Liver (tissue), 9 donors: Measurements from ENCODE around the gene ZSWIM7. TPM values are rescaled to one million over a fixed set of nuclear protein-coding genes. Genes with fewer than 3 reads are reported as not detected.
"Not testable (repeated sequence)": the region's sequence is repeated elsewhere in the genome, so short reads cannot be mapped to it uniquely, and the experiment has no call there.

ENCODE experiments used
- DNase-seq: peaks from one replicate; pipeline ENCODE4 v3.0.0-alpha.2; 2017; ENCODE audit warnings: low spot score
- H3K27ac ChIP-seq, 2 donors: one replicate each; pipeline ENCODE4 v1.7.0; 2013; ENCODE audit warnings: inconsistent platforms in 2 of 2, low read length in 2 of 2, control low read depth in 1 of 2, low read depth in 1 of 2, mild to moderate bottlenecking in 1 of 2
- H3K27me3 ChIP-seq, 4 donors: one replicate each; pipeline versions ENCODE4 v1.6.1 to v1.7.0; 2013; ENCODE audit warnings: low read length in 3 of 4, inconsistent platforms in 1 of 4, mild to moderate bottlenecking in 1 of 4, moderate library complexity in 1 of 4; ENCODE audit not compliant: control insufficient read depth in 4 of 4, insufficient read depth in 4 of 4
- H3K36me3 ChIP-seq, 4 donors: one replicate each; pipeline versions ENCODE4 v1.6.1 to v1.7.0; 2013; ENCODE audit warnings: low read length in 3 of 4, mild to moderate bottlenecking in 3 of 4, low read depth in 1 of 4, moderate library complexity in 1 of 4; ENCODE audit not compliant: control insufficient read depth in 4 of 4, insufficient read depth in 3 of 4
- H3K4me1 ChIP-seq, 4 donors: one replicate each; pipeline versions ENCODE4 v1.6.1 to v1.7.0; 2013; ENCODE audit warnings: low read length in 3 of 4, mild to moderate bottlenecking in 3 of 4, moderate library complexity in 1 of 4; ENCODE audit not compliant: control insufficient read depth in 4 of 4, insufficient read depth in 4 of 4
- H3K4me3 ChIP-seq, 3 donors: one replicate each; pipeline versions ENCODE4 v1.6.1 to v1.7.0; 2013; ENCODE audit warnings: low read length in 3 of 3, control low read depth in 1 of 3, low read depth in 1 of 3, mild to moderate bottlenecking in 1 of 3
- H3K9ac ChIP-seq, 2 donors: one replicate each; pipeline ENCODE4 v1.7.0; 2013; ENCODE audit warnings: low read length in 2 of 2, mild to moderate bottlenecking in 2 of 2, moderate library complexity in 2 of 2, control low read depth in 1 of 2, low read depth in 1 of 2
- H3K9me3 ChIP-seq, 4 donors: one replicate each; pipeline versions ENCODE4 v1.6.1 to v1.7.0; 2013; ENCODE audit warnings: low read length in 3 of 4; ENCODE audit not compliant: control insufficient read depth in 4 of 4
- CTCF ChIP-seq: fragments of 150-350 bp; IDR thresholded peaks from 2 replicates; pipeline ENCODE4 v1.5.1; 2017; ENCODE audit warnings: improper control_type of control experiment, low read depth, low read length; ENCODE audit not compliant: missing input control
- EGR1 ChIP-seq, 2 donors: IDR thresholded peaks; 2 replicates each; pipeline ENCODE4 v1.6.1; 2016 to 2018; ENCODE audit warnings: antibody characterized with exemption in 2 of 2, low read depth in 2 of 2
- FOXA1 ChIP-seq: IDR thresholded peaks from 2 replicates; pipeline ENCODE4 v1.6.1; 2016; ENCODE audit warnings: antibody characterized with exemption
- HNF4A ChIP-seq, 2 donors: conservative IDR thresholded peaks; 2 replicates each; pipeline ENCODE4 v1.6.1; 2016; ENCODE audit warnings: antibody characterized with exemption in 2 of 2, mild to moderate bottlenecking in 2 of 2
- HNF4G ChIP-seq: IDR thresholded peaks from 2 replicates; pipeline ENCODE4 v1.6.1; 2016; ENCODE audit warnings: antibody characterized with exemption
- JUND ChIP-seq, 2 donors: IDR thresholded peaks; 2 replicates each; pipeline ENCODE4 v1.6.1; 2016; ENCODE audit warnings: antibody characterized with exemption in 2 of 2
- MAX ChIP-seq: IDR thresholded peaks from 2 replicates; pipeline ENCODE4 v1.6.1; 2016; ENCODE audit warnings: antibody characterized with exemption
- NR2F2 ChIP-seq: IDR thresholded peaks from 2 replicates; pipeline ENCODE4 v1.6.1; 2016; ENCODE audit warnings: antibody characterized with exemption
- RAD21 ChIP-seq, 2 donors: IDR thresholded peaks; 2 replicates each; pipeline ENCODE4 v1.6.1; 2016; ENCODE audit warnings: antibody characterized with exemption in 2 of 2, mild to moderate bottlenecking in 2 of 2
- REST ChIP-seq: IDR thresholded peaks from 2 replicates; pipeline ENCODE4 v1.6.1; 2016; ENCODE audit warnings: antibody characterized with exemption, mild to moderate bottlenecking
- SP1 ChIP-seq: IDR thresholded peaks from 2 replicates; pipeline ENCODE4 v1.6.1; 2018; ENCODE audit warnings: antibody characterized with exemption, mild to moderate bottlenecking
- TAF1 ChIP-seq: conservative IDR thresholded peaks from 2 replicates; pipeline ENCODE4 v1.6.1; 2016; ENCODE audit warnings: antibody characterized with exemption, mild to moderate bottlenecking
- WGBS: extraction: QIAGEN DNeasy Blood & Tissue Kit; methylation state at CpG from one replicate; pipeline ENCODE4 v1.1.7; 2013; 5-methylcytosine and 5-hydroxymethylcytosine counted together
- polyA plus RNA-seq, 2 donors: library from polyadenylated mRNA; stranded (reverse) in 1 of 2; unstranded in 1 of 2; fragments of 200-250 nt in 1 of 2; fragments of >200 nt in 1 of 2; fragmentation: Nextera tagmentation in 1 of 2; extraction: Ambion mirVana in 1 of 2; gene quantifications; one replicate each; pipeline versions ENCODE4 v1.2.1 to v1.2.3, GENCODE V29; 2013 to 2015
- total RNA-seq, 2 donors: library from RNA; depleted of rRNA; stranded (reverse); fragments of >200 nt; gene quantifications; one replicate each; pipeline ENCODE4 v1.2.3, GENCODE V29; 2014
- TF ChIP-seq, protein P1 (sequence below): IDR thresholded peaks from 2 replicates; pipeline ENCODE4 v1.6.1; 2016; ENCODE audit warnings: antibody characterized with exemption
- TF ChIP-seq, protein P2 (sequence below): IDR thresholded peaks from 2 replicates; pipeline ENCODE4 v1.6.1; 2016; ENCODE audit warnings: antibody characterized with exemption
- donor health status: healthy.
- donor health status: healthy.
- donor health status: healthy.
- donor health status: healthy.
- donor health status: healthy.

Gene ZSWIM7
- total and polyA plus RNA-seq, 4 donors = 7.1 to 27.0 (median 13.8) TPM

DNA sequence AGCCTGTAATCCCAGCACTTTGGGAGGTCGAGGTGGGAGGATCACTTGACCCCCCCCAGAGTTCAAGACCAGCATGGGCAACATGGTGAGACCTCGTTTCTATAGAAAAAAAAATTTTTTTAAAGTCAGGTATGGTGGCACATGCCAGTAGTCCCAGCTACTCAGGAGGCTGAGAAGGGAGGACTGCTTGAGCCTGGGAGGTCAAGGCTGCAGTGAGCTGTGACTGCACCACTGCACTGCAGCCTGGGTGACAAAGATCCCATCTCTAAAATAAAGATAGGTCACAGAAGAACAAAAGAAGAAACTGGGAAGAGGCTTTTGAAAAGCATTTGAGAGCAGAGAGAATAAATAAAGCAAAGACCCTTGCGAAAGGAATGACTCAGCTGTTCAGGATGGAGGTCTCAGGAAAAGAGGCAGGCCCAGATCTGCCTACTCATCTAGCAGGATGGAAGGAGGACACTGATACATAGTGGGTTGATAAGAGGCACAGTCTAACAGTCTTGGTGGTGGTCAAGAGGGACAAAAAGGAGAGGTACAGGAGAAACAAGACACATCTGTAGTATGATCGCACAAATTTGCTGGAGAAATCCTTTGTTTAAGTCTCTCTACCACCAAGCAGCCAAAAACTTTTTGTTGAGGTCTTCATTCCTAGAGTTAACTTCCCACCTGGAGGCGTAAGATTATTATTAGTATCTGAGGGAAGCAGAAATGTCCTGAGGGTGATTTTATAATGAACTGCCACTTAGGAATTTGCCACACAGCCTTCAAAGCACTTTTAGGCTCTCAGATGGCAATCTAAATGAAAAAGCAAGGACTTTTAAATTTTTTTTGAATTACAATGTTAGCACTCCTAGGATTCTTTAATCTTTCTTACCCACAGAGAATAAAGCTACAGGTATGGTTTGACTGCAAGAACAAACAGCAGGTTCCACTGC is 17.6 kb downstream of the ZSWIM7 start:
- TF ChIP-seq, protein P1, sequence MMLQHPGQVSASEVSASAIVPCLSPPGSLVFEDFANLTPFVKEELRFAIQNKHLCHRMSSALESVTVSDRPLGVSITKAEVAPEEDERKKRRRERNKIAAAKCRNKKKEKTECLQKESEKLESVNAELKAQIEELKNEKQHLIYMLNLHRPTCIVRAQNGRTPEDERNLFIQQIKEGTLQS = no peak
- H3K4me1 ChIP-seq = no peaks in the 10 kb centered on the region
- peaks cover 3 to 60% (median 45%) of the 10 kb centered on the region in 4 donors for H3K36me3 ChIP-seq
- no peak overlapping the region for H3K27ac ChIP-seq
- H3K9me3 ChIP-seq = no peaks in the 10 kb centered on the region
- no peaks in the 10 kb centered on the region for H3K27me3 ChIP-seq
- H3K4me3 ChIP-seq = no peak overlapping the region
- WGBS = 88% methylated on average over 5 of the region's 5 CpGs
- no peak for DNase-seq
- no peak overlapping the region for H3K9ac ChIP-seq

- H3K4me1 ChIP-seq = peaks cover 0 to 5% (median 0%) of the 10 kb centered on the region in 4 donors
- no peak overlapping the region for H3K9ac ChIP-seq
- no peaks in the 10 kb centered on the region for H3K27me3 ChIP-seq
- no peak overlapping the region for H3K27ac ChIP-seq
- no peak for TF ChIP-seq NR2F2
- TF ChIP-seq MAX = no peak
- no peak for TF ChIP-seq JUND (IDR thresholded peaks at IDR 0.05)
- TF ChIP-seq, protein P2, sequence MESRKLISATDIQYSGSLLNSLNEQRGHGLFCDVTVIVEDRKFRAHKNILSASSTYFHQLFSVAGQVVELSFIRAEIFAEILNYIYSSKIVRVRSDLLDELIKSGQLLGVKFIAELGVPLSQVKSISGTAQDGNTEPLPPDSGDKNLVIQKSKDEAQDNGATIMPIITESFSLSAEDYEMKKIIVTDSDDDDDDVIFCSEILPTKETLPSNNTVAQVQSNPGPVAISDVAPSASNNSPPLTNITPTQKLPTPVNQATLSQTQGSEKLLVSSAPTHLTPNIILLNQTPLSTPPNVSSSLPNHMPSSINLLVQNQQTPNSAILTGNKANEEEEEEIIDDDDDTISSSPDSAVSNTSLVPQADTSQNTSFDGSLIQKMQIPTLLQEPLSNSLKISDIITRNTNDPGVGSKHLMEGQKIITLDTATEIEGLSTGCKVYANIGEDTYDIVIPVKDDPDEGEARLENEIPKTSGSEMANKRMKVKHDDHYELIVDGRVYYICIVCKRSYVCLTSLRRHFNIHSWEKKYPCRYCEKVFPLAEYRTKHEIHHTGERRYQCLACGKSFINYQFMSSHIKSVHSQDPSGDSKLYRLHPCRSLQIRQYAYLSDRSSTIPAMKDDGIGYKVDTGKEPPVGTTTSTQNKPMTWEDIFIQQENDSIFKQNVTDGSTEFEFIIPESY = no peak
- no peak for TF ChIP-seq CTCF
- TF ChIP-seq RAD21 (IDR thresholded peaks at IDR 0.05) = no peak
- no peak for TF ChIP-seq EGR1 (IDR thresholded peaks at IDR 0.05; ENCODE audit: low read depth in 2 of 2)
- no peak for TF ChIP-seq SP1
- TF ChIP-seq HNF4A (conservative IDR thresholded peaks at IDR 0.05) = no peak
- TF ChIP-seq FOXA1 = no peak
- no peak for TF ChIP-seq HNF4G
- TF ChIP-seq REST = no peak
- TF ChIP-seq, protein P1 = no peak
- no peak for TF ChIP-seq TAF1
- no peaks in the 10 kb centered on the region for H3K9me3 ChIP-seq
- H3K4me3 ChIP-seq = no peak overlapping the region
- 40% methylated on average over 2 of the region's 2 CpGs for WGBS
- DNase-seq = no peak
- peaks cover 2 to 55% (median 46%) of the 10 kb centered on the region in 4 donors for H3K36me3 ChIP-seq
Measured at GRCh38 chr17:15981208-15981607, 18.3 kb downstream of the ZSWIM7 start.

DNA sequence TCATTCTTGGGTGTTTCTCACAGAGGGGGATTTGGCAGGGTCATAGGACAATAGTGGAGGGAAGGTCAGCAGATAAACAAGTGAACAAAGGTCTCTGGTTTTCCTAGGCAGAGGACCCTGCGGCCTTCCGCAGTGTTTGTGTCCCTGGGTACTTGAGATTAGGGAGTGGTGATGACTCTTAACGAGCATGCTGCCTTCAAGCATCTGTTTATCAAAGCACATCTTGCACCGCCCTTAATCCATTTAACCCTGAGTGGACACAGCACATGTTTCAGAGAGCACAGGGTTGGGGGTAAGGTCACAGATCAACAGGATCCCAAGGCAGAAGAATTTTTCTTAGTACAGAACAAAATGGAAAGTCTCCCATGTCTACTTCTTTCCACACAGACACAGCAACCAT is 20.5 kb downstream of the ZSWIM7 start:
- not testable (repeated sequence) for H3K9me3 ChIP-seq, H3K9ac ChIP-seq, H3K4me3 ChIP-seq, DNase-seq, H3K27ac ChIP-seq, H3K27me3 ChIP-seq, H3K4me1 ChIP-seq
- WGBS = 71% methylated on average over 3 of the region's 4 CpGs
- H3K36me3 ChIP-seq = peaks cover 2 to 41% (median 35%) of the 10 kb centered on the region in 4 donors
